ACC112 (cell line): ENCODE results near the gene CAPN13.

Source experiments
- H2AFZ ChIP-seq: fragments of 200-600 bp; sonication (generic); one replicate; pipeline ENCODE4 v1.6.0; 2017; ENCODE audit warnings: antibody characterized with exemption, low read length; ENCODE audit not compliant: unreplicated experiment
- H3K27ac ChIP-seq: fragments of 200-600 bp; sonication (generic); 2 replicates; pipeline ENCODE4 v1.5.1; 2014; ENCODE audit warnings: low read depth, mild to moderate bottlenecking, antibody characterized with exemption, low read length, moderate library complexity
- H3K27me3 ChIP-seq: fragments of 200-600 bp; sonication (generic); 2 replicates; pipeline ENCODE4 v1.6.1; 2014; ENCODE audit warnings: mild to moderate bottlenecking, antibody characterized with exemption, low read length, moderate library complexity, mixed read lengths; ENCODE audit not compliant: insufficient read depth
- H3K36me3 ChIP-seq: fragments of 200-600 bp; sonication (generic); 2 replicates; pipeline ENCODE4 v1.6.1; 2016; ENCODE audit warnings: mild to moderate bottlenecking, antibody characterized with exemption, low read length, moderate library complexity, mixed read lengths; ENCODE audit not compliant: insufficient read depth
- H3K4me1 ChIP-seq: fragments of 200-600 bp; sonication (generic); one replicate; pipeline ENCODE4 v1.6.1; 2016; ENCODE audit warnings: low read length, mixed read lengths; ENCODE audit not compliant: insufficient read depth, unreplicated experiment, control insufficient read depth
- H3K4me3 ChIP-seq: fragments of 200-600 bp; sonication (generic); 2 replicates; pipeline ENCODE4 v1.5.1; 2014; ENCODE audit warnings: mild to moderate bottlenecking, low read depth, low read length
- H3K79me2 ChIP-seq: fragments of 200-600 bp; sonication (generic); one replicate; pipeline ENCODE4 v1.6.0; 2016; ENCODE audit warnings: low read length; ENCODE audit not compliant: control insufficient read depth, unreplicated experiment, insufficient read depth

Gene CAPN13

GRCh38 chr2:30764021-30764800, 43.0 kb downstream of the CAPN13 start:
- no peaks in the 10 kb centered on the region for H3K36me3 ChIP-seq
- no peak overlapping the region for H2AFZ ChIP-seq
- no peaks in the 10 kb centered on the region for H3K27me3 ChIP-seq
- H3K4me3 ChIP-seq = no peak overlapping the region
- no peak overlapping the region for H3K27ac ChIP-seq
- H3K79me2 ChIP-seq = no peaks in the 10 kb centered on the region
- H3K4me1 ChIP-seq = no peaks in the 10 kb centered on the region

- no peaks in the 10 kb centered on the region for H3K36me3 ChIP-seq
- no peak overlapping the region for H3K4me3 ChIP-seq
- H3K4me1 ChIP-seq = no peaks in the 10 kb centered on the region
- H3K27me3 ChIP-seq = no peaks in the 10 kb centered on the region
- H3K79me2 ChIP-seq = no peaks in the 10 kb centered on the region
- H3K27ac ChIP-seq = no peak overlapping the region
- H2AFZ ChIP-seq = no peak overlapping the region
These were observed 44.0 kb downstream of the CAPN13 start for GRCh38 chr2:30763151-30763660.

- H2AFZ ChIP-seq = no peak overlapping the region
- H3K27ac ChIP-seq = no peak overlapping the region
- H3K27me3 ChIP-seq = no peaks in the 10 kb centered on the region
- no peaks in the 10 kb centered on the region for H3K4me1 ChIP-seq
- H3K79me2 ChIP-seq = no peaks in the 10 kb centered on the region
- no peak overlapping the region for H3K4me3 ChIP-seq
- no peaks in the 10 kb centered on the region for H3K36me3 ChIP-seq
These were observed 46.0 kb downstream of the CAPN13 start for GRCh38 chr2:30761226-30761625.

GRCh38 chr2:30759481-30759880, 47.8 kb downstream of the CAPN13 start:
- H3K36me3 ChIP-seq = no peaks in the 10 kb centered on the region
- H3K27me3 ChIP-seq = no peaks in the 10 kb centered on the region
- no peaks in the 10 kb centered on the region for H3K79me2 ChIP-seq
- no peak overlapping the region for H3K27ac ChIP-seq
- no peak overlapping the region for H3K4me3 ChIP-seq
- no peaks in the 10 kb centered on the region for H3K4me1 ChIP-seq
- H2AFZ ChIP-seq = no peak overlapping the region

GRCh38 chr2:30758191-30758651, 49.0 kb downstream of the CAPN13 start:
- H3K27me3 ChIP-seq = no peaks in the 10 kb centered on the region
- no peaks in the 10 kb centered on the region for H3K4me1 ChIP-seq
- H2AFZ ChIP-seq = no peak overlapping the region
- no peak overlapping the region for H3K4me3 ChIP-seq
- H3K79me2 ChIP-seq = no peaks in the 10 kb centered on the region
- H3K36me3 ChIP-seq = no peaks in the 10 kb centered on the region
- H3K27ac ChIP-seq = no peak overlapping the region

- Histone ChIP-seq H3K36me3 (no peaks in the 10 kb centered on the region), H3K27ac (no peak overlapping the region), H3K4me3 (no peak overlapping the region), H2AFZ (no peak overlapping the region), H3K4me1 (no peaks in the 10 kb centered on the region), H3K27me3 (no peaks in the 10 kb centered on the region), H3K79me2 (no peaks in the 10 kb centered on the region)
These were observed 49.5 kb downstream of the CAPN13 start for GRCh38 chr2:30757749-30758148.

- Histone ChIP-seq H3K27me3 (no peaks in the 10 kb centered on the region), H3K4me1 (no peaks in the 10 kb centered on the region), H3K27ac (no peak overlapping the region), H3K79me2 (no peaks in the 10 kb centered on the region), H2AFZ (no peak overlapping the region), H3K36me3 (no peaks in the 10 kb centered on the region), H3K4me3 (no peak overlapping the region)
These were observed 50.3 kb downstream of the CAPN13 start for GRCh38 chr2:30756971-30757370.

GRCh38 chr2:30756051-30756719, 51.1 kb downstream of the CAPN13 start:
- Histone ChIP-seq H3K79me2 (no peaks in the 10 kb centered on the region), H2AFZ (no peak overlapping the region), H3K27me3 (no peaks in the 10 kb centered on the region; the same call in 1 of the 2 replicates), H3K4me1 (no peaks in the 10 kb centered on the region), H3K27ac (no peak overlapping the region), H3K4me3 (no peak overlapping the region), H3K36me3 (no peaks in the 10 kb centered on the region)

- H3K27me3 ChIP-seq = peaks cover 5% of the 10 kb centered on the region
- H3K4me1 ChIP-seq = no peaks in the 10 kb centered on the region
- H3K27ac ChIP-seq = no peak overlapping the region
- H3K79me2 ChIP-seq = no peaks in the 10 kb centered on the region
- no peak overlapping the region for H2AFZ ChIP-seq
- H3K4me3 ChIP-seq = no peak overlapping the region
- H3K36me3 ChIP-seq = no peaks in the 10 kb centered on the region
These were observed 53.6 kb downstream of the CAPN13 start for GRCh38 chr2:30753630-30754029.

GRCh38 chr2:30752811-30753210, 54.4 kb downstream of the CAPN13 start:
- Histone ChIP-seq H3K4me3 (no peak overlapping the region), H2AFZ (no peak overlapping the region), H3K4me1 (no peaks in the 10 kb centered on the region), H3K27me3 (peaks cover 10% of the 10 kb centered on the region), H3K27ac (no peak overlapping the region), H3K36me3 (no peaks in the 10 kb centered on the region), H3K79me2 (no peaks in the 10 kb centered on the region)

- H3K27me3 ChIP-seq = peaks cover 14% of the 10 kb centered on the region
- H2AFZ ChIP-seq = no peak overlapping the region
- no peaks in the 10 kb centered on the region for H3K79me2 ChIP-seq
- no peak overlapping the region for H3K27ac ChIP-seq
- H3K4me1 ChIP-seq = no peaks in the 10 kb centered on the region
- H3K36me3 ChIP-seq = no peaks in the 10 kb centered on the region
- H3K4me3 ChIP-seq = no peak overlapping the region
These were observed 60.0 kb downstream of the CAPN13 start for GRCh38 chr2:30747206-30747605.
